ENCODE measurements around the gene CNST.

DNA sequence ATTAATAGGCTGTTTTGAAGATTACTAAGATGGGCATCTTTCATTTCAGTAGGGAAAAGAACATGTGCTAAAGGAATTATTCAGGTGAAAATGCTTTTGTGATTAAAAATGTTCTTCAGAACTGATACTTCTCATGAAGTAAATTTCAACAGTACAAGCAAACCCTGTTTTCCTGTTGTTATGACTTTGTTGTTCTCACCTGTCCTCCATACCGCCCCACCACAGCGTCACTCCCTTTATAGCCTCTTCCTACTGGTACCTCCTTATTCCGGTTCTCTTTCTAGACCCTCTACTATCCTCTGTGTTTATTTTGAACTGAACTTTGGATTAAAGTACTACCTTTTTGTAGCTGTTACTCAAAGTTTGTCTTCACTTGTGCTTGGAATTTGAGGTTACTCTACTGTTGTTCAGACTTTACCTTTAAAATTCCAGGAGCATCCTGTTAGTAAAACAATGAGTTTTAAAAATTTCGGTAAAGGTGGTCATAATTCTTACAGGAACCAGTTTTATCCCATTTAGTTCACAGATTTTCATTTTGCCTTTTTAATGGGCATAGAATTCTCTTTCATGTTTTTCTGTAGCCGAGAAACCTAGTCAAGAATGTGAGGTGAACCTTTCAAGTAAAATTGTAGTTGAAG is 10.9 kb downstream of the CNST start:
- TF ChIP-seq, protein P1, sequence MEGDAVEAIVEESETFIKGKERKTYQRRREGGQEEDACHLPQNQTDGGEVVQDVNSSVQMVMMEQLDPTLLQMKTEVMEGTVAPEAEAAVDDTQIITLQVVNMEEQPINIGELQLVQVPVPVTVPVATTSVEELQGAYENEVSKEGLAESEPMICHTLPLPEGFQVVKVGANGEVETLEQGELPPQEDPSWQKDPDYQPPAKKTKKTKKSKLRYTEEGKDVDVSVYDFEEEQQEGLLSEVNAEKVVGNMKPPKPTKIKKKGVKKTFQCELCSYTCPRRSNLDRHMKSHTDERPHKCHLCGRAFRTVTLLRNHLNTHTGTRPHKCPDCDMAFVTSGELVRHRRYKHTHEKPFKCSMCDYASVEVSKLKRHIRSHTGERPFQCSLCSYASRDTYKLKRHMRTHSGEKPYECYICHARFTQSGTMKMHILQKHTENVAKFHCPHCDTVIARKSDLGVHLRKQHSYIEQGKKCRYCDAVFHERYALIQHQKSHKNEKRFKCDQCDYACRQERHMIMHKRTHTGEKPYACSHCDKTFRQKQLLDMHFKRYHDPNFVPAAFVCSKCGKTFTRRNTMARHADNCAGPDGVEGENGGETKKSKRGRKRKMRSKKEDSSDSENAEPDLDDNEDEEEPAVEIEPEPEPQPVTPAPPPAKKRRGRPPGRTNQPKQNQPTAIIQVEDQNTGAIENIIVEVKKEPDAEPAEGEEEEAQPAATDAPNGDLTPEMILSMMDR (conservative IDR thresholded peaks at IDR 0.05; ENCODE audit: low read length), result no peak
- no peak for TF ChIP-seq EZH2phosphoT487 (IDR thresholded peaks at IDR 0.05; ENCODE audit: borderline replicate concordance)

Measured in Loucy (cell line).